GM23248 (cell line): ENCODE data around the gene IGSF21.

Source experiments
- EZH2 ChIP-seq: fragments of 200-600 bp; sonication (generic); IDR thresholded peaks from 2 replicates; pipeline ENCODE4 v1.6.1; 2018; ENCODE audit warnings: antibody characterized with exemption, mild to moderate bottlenecking; ENCODE audit not compliant: insufficient read depth, poor library complexity, severe bottlenecking
- EZH2phosphoT487 ChIP-seq: fragments of 200-600 bp; sonication (generic); IDR thresholded peaks from 2 replicates; pipeline ENCODE4 v1.6.1; 2018; ENCODE audit warnings: antibody characterized with exemption, moderate library complexity, mild to moderate bottlenecking, low read depth; ENCODE audit not compliant: insufficient read depth

DNA sequence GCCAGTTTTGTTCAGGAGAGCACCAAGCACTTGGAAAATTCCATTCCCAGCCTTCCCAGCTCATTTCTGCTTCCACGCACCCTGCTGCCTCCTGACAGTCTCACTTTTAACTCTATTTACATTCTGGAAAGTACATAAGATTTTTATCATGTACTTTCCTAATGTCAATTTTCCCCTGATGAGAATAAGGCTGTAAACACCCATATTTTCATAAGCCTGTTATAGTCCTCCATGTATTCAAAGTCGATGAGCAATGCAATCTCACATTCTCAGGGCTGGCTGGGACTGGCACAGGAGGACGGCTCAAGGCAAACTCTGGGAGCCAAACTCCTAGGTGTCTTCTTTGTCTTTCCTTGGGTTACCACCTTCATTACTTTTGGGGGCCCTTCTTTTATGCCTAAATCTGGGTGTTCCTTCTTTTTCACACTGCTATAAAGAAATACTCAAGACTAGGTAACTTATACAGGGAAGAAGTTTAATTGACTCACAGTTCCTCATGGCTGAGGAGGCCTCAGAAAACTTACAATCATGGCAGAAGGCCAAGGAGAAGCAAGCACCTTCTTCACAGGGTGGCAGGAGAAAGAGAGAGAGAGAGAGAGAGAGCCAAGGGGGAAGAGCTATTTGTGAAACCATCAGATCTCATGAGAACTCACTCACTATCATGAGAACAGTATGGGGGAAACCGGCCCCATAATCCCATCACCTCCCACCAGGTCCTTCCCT is 94.6 kb downstream of the IGSF21 start:
- no peak for TF ChIP-seq EZH2phosphoT487
- no peak for TF ChIP-seq EZH2
